Glomerular visceral epithelial cell (primary cell): ENCODE data around the gene KAT5.
"Not testable (repeated sequence)": the region's sequence is repeated elsewhere in the genome, so short reads cannot be mapped to it uniquely, and the experiment has no call there.

Source experiments
- DNase-seq: peaks from one replicate; pipeline ENCODE4 v3.0.0-alpha.2; 2016; ENCODE audit errors: extremely low spot score

KAT5 gene

DNA sequence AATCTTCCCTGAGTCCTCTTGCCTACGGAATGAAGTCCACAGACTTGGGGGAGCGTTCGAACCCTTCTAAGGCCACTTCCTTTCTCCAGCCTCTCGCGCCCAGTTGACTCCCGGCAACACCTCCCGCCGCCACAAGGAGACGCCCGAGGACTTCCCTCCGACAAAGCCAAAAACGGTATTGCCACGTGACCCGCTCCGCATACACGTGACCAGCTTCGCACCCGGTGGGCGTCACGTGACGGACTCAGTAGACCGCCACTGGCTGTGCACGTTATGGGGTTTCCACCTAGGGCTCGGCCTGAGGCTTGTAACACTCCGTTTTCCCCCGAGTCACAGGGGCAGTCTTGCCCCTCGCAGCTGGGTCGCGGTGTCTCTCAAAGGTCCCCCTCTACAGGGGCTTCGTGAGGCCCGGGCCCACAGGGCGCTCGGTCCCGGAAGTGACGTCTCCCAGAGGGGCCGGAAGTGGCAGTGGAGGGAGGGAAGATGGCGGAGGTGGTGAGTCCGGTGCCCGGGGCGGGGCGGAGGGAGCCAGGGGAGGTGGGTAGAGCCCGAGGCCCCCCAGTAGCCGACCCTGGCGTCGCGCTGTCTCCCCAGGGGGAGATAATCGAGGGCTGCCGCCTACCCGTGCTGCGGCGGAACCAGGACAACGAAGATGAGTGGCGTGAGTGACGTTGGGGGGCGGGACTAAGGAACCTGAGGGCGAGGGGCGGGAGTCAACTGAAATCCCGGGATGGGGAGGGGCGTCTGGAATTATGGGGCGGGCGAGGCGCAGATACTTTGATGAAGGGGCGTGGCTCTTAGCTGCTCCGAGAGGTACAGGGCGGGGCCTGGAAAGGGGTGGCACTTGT, at the start of gene KAT5:
Gene KAT5, plus strand, starts transcription at position 468 of the 848 bp plus-strand sequence. Its CDS starts 16 bp downstream, at position 484.
- peak; percentile 98 for DNase-seq

DNA sequence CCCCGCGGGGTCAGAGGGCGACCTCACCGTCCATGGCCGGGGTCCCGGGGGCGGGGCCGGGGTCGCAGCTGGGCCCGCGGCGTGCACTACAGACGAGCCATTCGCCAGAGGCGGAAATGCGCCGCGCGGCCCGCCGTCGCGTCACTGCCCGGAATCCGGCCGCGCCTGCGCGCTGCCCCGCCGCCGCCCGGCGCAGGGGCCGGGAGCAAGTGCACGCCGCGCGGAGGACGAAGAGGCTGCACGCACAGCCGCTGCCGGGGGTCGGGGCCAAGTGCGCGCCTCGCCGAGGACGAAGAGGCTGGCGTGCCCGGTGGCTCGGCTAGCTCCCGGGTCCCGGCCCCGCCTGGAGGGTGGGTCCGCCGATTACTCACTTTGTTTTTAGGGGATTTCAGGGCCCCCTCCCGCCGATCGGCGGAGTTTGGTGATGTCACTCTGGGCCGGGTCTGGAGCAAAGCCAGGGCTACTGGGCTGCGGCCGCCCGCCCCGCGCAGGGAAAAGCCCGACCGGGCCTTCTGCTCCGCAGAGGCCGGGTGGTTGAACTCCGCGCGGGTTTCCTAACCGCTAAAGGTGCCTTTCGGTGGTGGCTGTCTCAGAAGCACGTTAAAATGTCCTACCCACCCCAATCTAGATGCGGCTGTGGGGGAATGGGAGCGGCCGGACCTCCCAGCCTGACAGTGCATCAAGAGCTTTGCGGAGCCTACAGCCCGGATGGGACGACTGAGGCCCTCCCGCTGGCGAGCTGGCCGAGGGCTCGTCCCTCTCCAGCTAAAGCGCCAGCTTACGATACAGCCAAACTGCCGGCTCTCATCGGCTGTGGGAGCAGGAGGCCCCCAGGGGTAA, 49.0 kb upstream of the KAT5 start, which contains the start of gene RELA:
Gene RELA, minus strand, starts transcription at position 118 of the 840 bp plus-strand sequence. Its CDS starts 84 bp downstream, at position 34.
- peak; percentile 95 for DNase-seq

DNA sequence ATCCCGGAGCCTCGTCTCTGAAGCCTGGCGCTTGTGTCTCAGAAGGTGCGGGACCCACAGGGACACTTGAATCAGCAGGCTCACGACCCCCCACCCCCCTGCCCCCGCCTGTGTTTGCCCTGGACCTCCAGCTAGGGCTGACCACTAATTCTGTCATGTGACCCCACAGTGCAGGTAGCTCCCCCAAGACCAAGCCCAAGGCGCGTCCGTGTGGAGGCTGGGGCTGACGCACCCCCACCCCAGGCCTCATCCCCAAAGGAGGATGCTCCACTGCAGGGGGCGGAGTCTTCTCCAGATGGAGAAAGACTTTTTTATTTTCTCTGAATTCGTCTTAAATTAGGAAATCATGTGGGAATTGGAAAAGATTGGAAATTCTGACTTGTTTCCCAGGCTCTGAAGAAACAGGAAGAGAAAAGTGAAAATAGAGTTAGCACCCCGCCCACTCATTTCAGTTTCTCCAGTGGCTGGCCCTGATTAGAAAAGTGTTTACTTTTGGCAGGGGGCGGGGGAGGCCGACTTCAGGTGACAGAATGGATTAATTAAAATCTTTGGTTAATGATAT, 48.3 kb upstream of the KAT5 start:
- peak; percentile 45 for DNase-seq

DNA sequence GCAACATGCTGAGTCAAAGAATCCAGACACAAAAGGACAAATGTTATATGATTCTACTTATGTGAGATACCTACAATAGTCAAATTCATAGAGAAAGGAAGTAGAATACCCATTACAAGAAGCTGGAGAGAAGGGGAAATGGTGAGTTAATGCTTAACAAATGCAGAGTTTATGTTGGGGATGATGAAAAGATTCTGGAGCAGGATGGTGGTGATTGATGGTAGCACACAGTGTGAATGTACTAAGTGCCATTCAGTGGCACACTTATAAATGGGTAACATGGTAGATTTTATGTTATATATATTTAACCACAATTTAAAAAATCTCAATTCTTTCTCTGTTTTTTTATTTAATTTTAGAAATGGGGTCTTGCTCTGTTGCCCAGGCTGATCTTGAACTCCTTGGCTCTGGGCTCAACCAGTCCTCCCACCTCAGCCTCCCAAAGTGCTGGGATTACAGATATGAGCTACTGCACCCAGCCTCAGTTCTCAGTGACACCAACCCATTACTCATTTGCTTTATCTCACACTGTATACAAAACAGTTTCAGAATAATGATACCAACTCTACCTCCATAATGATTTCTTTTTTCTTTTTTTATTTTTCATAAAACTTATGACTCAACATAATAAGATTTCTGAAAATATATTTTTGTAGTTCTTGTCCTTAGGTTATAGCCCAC, 39.7 kb upstream of the KAT5 start:
- no peak for DNase-seq

DNA sequence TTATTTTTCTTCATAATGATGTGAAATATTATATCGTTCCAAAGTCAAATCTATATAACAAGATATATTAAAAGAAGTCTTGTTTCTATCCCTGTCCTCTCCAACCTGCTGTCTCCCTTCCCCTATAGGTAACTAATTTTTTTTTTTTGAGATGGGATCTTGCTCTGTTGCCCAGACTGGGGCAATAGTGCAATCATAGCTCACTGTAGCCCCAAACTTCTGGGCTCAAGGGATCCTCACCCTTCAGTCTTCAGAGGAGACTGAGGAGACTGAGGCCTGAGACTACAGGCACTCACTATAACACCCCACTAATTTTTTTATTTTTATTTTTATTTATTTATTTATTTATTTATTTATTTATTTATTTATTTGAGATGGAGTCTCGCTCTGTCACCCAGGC, 39.1 kb upstream of the KAT5 start:
- DNase-seq, result no peak

DNA sequence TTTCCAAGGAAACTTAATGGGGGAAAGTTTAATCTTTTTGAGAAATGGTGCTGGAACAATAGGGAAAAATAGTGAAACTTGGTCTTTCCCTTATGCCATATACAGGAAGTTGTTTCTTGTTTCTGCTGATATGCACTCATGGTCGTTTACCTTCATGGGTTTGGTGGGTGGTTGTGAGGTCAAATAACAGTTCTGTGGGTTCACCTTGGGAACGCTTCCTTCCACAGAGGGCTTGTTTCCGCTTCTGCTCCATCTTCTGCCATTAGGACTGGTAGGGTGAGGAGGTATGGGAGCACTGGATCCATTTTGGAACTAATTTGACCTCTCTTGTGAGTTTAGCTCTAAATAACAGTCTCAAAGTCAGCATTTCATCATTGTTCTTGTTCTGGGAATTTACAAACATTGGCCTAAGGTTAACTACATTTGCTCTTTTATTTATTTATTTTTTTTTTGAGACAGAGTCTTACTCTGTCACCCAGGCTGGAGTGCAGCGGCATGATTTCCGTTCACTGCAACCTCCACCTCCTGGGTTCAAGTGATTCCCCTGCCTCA, 31.8 kb upstream of the KAT5 start:
- DNase-seq, result no peak

DNA sequence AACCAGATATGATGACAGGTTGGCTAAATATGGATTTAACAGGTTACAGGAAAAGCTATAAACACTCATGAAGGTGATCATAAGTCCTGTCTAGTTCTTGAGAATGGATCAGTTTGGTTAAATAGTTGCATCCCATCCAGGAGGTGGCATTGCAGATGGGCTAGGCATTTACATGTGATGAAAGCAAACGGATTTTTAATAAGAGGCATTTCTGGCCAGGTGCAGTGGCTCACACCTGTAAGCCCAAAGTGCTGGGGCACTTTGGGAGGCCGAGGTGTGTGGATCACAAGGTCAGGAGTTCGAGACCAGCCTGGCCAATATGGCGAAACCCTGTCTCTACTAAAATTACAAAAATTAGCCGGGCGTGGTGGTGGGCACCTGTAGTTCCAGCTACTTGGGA, 28.6 kb upstream of the KAT5 start:
- DNase-seq, result not testable (repeated sequence)

DNA sequence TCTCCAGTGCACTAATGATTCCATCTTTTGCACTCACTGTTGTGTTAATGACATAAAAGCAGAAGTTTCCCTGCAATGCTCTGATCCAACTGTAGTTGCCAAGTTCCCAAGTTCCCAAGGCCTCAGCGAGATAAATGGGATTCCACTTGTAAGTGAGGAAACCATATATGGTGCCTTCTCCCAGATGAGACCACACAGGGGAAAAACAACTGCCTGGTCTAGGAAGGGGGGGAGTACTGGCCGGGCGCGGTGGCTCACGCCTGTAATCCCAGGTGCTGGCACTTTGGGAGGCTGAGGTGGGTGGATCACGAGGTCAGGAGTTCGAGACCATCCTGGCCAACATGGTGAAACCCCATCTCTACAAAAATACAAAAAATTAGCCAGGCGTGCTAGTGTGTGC, 26.1 kb upstream of the KAT5 start:
- no peak for DNase-seq

DNA sequence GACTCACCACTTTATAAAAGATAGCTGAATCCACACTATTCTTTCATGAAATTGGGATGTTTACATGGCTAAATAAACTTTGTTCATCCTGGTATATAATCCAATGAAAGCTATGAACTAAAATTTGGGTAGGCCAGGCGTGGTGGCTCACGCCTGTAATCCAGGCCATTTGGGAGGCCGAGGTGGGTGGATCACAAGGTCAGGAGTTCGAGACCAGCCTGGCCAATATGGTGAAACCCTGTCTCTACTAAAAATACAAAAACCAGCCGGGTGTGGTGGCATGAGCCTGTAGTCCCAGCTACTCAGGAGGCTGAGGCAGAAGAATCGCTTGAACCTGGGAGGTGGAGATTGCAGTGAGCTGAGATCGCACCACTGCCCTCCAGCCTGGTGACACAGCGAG, 20.2 kb upstream of the KAT5 start:
- DNase-seq, result not testable (repeated sequence)

DNA sequence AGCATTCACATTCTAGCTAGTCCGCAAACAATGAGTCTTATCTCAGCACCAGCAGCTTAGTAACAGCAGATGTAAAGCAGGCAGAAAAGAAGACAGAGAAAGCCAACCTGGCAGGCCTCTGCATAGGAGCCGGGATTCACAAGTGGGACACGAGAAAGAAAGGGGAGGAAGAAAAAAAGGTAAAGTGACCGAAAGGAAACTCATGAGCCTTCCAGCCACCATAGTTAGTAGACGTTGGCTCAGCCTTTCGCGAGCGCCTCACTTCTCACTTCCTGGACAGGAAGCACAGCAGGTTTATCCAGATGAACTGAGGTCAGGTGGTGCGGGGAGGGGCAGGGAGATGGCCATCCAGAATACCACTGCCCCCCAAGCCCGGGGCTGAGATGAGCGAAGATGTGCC, 19.7 kb upstream of the KAT5 start:
- no peak for DNase-seq

DNA sequence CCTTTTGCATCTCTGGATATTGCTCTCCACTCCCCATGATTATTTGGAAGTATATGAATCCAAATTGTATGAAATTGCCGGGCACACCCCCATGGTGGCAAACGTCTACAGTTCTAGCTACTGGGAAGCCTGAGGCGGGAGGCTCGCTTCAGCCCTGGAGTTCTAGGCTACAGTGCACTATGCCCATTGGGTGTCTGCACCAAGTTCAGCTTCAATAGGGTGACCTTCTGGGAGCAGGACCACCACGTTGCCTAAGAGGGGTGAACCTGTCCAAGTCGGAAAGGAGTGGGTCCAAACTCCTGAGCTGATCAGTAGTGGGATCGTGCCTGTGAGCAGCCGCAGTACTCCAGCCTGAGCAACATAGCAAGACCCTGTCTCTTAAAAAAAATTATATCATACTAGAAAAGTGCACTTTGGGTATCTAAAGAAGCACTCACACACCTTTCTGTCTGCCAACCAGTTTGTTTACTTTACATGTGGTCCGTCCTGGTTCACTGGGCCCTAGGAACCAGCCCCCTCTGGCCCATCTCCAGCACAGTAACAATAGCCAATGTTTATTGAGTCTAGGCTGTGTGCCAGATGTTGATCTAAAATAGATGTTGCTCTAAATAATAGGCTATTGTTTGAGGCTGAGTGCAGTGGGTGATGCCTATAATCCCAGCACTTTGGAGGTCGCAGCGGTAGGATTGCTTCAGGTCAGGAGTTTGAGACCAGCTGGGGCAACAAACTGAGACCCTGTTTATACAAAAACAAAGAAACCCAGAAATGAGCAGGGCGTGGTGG, 16.4 kb upstream of the KAT5 start:
- DNase-seq, result no peak

DNA sequence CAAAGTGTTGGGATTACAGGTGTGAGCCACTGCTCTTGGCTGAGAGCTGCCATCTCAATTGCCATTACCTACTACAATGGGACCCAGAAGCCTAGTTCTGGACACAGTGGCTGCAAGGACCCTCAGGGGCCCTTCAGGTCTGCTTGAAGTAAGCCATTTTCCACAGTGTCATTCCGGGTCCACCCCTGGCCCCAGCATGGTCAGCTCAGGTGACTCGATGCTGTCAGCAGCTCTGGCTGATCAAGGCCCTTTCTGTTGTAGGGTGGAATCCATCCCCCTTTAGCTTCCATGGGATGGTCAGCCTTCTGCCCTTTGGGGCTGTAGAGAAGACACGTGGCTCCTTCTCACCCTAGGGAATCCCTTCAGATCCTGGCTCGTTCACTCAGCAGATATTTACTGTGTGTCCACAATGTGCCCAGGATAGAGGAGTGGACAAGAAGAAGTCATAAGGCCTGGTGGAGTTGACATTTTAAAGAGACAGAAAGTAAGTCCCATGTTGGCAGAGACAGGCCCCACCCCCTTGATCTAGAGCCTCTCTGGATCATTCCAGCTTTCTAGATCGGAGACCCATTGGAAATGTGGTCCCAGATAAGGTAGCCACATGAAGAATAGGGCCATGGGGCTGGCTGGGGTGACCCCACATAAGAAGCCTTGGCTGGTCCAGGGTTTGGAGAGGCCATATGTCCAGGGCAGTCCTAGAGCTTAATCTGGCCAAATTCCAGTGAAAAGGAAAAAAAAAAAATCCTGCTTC, 15.1 kb upstream of the KAT5 start:
- no peak for DNase-seq

DNA sequence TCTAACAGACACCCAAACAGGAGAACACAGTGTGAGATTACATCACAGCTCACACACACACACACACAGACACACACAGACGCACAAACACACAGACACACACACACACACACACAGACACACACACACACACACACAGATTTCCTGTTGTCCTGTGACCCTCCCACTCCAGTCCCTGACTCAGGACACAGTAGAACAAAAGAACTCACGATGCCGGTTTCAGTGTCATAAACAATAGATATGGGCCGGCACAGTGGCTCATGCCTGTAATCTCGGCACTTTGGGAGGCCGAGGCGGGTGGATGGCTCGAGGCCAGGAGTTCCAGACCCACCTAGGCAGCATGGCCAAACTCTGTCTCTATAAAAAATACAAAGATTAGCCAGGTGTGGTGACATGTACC, 13.8 kb upstream of the KAT5 start:
- no peak for DNase-seq

DNA sequence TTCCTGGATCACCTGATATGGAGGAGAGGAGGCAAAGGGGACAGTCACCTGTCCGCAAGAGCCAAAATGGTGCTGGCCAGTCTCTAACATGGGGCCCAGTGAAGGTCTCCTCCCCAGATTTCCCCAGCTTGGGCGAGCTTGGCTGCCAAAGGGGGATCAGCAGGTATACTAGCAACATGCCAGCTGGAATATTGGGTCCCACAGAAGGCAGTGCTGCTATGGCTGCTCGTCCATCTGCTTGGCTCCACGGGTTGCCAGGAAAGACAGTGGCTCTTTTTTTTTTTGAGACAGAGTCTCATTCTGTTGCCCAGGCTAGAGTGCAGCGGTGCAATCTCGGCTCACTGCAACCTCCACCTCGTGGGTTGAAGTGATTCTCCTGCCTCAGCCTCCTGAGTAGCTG, 12.7 kb upstream of the KAT5 start:
- no peak for DNase-seq

DNA sequence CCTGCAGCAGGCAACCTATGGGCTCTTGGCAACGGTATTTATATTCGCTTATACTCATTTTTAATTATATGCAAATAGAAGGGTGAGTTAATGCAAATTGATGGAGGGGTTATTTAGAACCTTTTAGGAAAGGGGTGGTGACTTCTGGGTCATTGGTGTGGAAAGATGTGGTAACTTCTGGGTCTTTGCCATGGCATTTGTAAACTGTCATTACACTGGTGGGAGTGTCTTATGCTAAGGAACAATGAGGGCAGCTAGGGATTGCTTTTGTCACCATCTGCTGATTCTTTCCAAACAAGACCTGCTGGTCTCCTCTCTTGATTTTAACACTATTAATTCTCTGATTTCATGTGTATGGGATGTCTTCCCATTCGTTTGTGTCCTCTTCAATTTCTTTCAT, 11.7 kb upstream of the KAT5 start:
- DNase-seq, result no peak

DNA sequence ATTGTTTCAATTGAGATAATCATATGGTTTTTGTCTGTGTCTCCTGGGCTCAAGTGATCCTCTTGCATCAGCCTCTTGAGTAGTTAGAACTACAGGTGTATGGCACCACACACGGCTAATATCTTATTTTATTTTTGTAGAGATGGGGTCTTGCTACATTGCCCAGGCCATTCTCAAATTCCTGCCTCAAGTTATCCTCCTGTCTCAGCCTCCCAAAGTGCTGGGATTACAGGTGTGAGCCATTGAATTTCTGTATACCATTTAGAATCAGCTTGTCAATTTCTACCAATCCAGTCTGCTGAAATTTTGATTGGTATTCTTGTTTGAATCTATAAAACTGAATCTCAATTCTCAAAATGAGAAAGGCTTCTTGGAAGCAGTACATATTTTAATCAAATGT, 10.4 kb upstream of the KAT5 start:
- DNase-seq, result no peak

DNA sequence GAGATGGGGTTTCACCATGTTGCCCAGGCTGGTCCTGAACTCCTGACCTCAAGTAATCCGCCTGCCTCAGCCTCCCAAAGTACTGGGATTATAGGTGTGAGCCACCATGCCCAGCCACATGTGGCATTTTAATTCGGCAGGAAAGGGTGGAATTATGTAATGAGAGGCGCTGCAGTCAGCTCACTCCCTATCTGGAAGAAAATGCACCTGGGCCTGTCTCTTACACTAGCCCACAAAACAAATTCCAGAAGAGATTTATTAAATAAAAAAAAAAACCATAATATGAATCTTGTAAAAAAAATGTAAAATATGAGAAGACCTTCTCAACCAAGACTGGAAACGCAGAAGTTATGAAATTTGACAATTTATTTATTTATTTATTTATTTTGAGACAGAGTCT, 8.2 kb upstream of the KAT5 start:
- no peak for DNase-seq

DNA sequence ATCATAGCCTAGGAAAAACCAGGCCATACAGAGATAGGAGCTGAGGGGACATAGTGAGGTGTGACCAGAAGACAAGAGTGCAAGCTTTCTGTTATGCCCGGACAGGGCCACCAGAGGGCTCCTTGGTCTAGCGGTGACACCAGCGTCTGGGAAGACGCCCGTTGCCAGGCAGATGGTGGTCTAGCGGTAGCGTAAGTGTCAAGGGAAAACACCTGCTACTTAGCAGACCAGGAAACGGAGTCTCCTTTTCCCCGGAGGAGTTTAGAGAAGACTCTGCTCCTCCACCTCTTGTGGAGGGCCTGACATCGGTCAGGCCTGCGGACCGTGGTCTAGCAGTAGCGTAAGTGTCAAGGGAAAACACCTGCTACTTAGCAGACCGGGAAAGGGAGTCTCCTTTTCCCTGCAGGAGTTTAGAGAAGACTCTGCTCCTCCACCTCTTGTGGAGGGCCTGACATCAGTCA, 5.7 kb upstream of the KAT5 start:
- DNase-seq, result peak; percentile 60

DNA sequence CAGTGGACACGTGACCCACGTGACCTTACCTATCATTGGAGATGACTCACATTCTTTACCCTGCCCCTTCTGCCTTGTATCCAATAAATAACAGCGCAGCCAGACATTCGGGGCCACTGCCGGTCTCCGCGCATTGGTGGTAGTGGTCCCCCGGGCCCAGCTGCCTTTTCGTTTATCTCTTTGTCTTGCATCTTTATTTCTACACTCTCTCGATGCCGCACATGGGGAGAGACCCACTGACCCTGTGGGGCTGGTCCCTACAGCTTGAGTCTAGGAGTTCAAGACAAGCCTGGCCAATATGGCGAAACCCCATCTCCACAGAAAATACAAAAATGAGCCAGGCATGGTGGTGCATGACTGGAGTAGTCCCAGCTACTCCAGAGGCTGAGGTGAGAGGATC, 5.0 kb upstream of the KAT5 start:
- not testable (repeated sequence) for DNase-seq

DNA sequence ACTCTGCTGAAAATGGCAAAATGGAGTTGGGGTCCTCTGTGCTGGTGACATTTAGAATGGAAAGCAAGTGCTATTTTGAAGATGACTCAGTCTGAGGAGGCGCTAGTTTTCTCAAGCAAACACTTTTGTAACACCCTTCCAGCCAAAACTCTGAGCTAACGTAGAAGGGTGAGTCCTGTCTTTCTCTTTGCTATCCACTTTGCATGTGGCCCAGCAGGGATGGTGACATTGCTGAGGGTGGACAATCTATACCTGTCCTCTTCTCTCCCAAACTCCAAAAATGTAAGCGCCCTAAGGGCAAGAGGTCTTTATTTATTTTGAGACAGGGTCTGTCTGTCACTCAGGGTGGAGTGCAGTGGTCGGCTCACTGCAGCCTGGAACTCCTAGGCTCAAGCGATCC, 3.6 kb upstream of the KAT5 start:
- DNase-seq, result no peak
